K562 (cell line): ENCODE measurements around the gene ACTR3. TPM values are rescaled to one million over a fixed set of nuclear protein-coding genes. Genes with fewer than 3 reads are reported as not detected.
A peak's percentile ranks its signal among the peaks of the same experiment; 100 is the strongest.

Experiments
- JUND ChIP-seq, 2 experiments: IDR thresholded peaks; 2 replicates in 1 of 2; 3 replicates in 1 of 2; pipeline ENCODE4 v1.6.1; 2011; ENCODE audit warnings: borderline replicate concordance in 2 of 2, low read depth in 2 of 2, low read length in 2 of 2, improper control_type of control experiment in 1 of 2, missing biosample characterization in 1 of 2, missing genetic modification characterization in 1 of 2, missing genetic modification reagents in 1 of 2
- LCOR ChIP-seq: sonication (generic); formaldehyde crosslinking; IDR thresholded peaks from 2 replicates; pipeline ENCODE4 v1.8.0; 2022; ENCODE audit warnings: mild to moderate bottlenecking, missing genetic modification reagents
- RBFOX2 ChIP-seq: fragments of 200-400 bp; formaldehyde crosslinking; IDR thresholded peaks from 2 replicates; pipeline ENCODE4 v1.6.1; 2017; ENCODE audit warnings: low read depth, mild to moderate bottlenecking, low read length, moderate library complexity
- RERE ChIP-seq: sonication (generic); formaldehyde crosslinking; IDR thresholded peaks from 2 replicates; pipeline ENCODE4 v1.8.0; 2023; ENCODE audit warnings: missing genetic modification reagents, mild to moderate bottlenecking, borderline replicate concordance
- ZNF212 ChIP-seq: fragments of 450-650 bp; formaldehyde crosslinking; IDR thresholded peaks from 2 replicates; pipeline ENCODE4 v1.4.0; 2020; ENCODE audit warnings: mild to moderate bottlenecking
- polyA plus RNA-seq, 8 experiments: library from polyadenylated mRNA; depleted of rRNA in 4 of 8; stranded (reverse) in 5 of 8; unstranded in 3 of 8; fragments of >200 nt; fragmentation: Nextera tagmentation in 2 of 8; fragmentation: Illumina TruSeq in 1 of 8; extraction: Ambion mirVana in 2 of 8; extraction: Trizol in 1 of 8; gene quantifications; 2 replicates each; pipeline versions ENCODE4 v1.2.1 to v1.2.3, GENCODE V29; 2011 to 2014; ENCODE audit warnings: inconsistent platforms in 1 of 8, missing spikeins in 1 of 8
- total RNA-seq, 7 experiments: library from RNA; depleted of rRNA in 6 of 7; stranded (reverse); fragments of >200 nt in 6 of 7; fragmentation: Illumina TruSeq in 2 of 7; extraction: Trizol in 2 of 7; gene quantifications; 2 replicates each; pipeline versions ENCODE4 v1.2.1 to v1.2.3, GENCODE V29; 2011 to 2021; ENCODE audit warnings: low replicate concordance in 1 of 7

ACTR3 gene
- total and polyA plus RNA-seq, 9 of the 15 experiments (the other 6 are each of a cell fraction or from before 2014, with no cell fraction given) = 49.0 to 354 (median 249) TPM

DNA sequence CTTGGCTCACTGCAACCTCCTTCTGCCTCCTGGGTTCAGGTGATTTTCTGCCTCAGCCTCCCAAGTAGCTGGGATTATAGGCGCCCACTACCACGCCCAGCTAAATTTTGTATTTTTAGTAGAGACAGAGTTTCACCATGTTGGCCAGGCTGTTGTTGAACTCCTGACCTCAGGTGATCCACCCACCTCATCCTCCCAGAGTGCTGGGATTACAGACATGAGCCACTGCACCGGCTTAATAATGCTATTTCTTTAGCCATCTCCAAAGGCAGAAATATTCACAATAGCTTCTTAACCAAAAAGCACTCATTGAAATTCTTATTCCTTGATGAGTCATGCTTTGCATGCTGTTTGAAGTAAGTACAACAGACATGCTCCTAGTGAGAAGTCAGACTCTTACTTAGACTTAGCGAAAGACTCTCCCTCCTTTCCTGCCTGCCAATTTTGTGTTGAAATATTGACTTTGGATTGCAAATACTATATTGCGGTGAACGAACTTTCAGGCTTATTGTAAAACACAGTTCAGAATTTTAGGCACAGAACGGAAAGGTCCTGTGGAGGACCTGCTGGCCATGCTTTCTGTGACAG lies 4.4 kb downstream of the ACTR3 start (continued):
- TF ChIP-seq RERE = no peak
- TF ChIP-seq LCOR (CRISPR knock-in tag) = 0 out of 2 replicates have a peak, but pooled peaks have one; percentile 51
- no peak for TF ChIP-seq RBFOX2
- TF ChIP-seq JUND (IDR thresholded peaks at IDR 0.05; ENCODE audit: borderline replicate concordance, low read depth, low read length) = peak; percentile 88
- peak; percentile 86 for TF ChIP-seq JUND (tag; IDR thresholded peaks at IDR 0.05; ENCODE audit: borderline replicate concordance, low read depth, low read length)
- no peak for TF ChIP-seq ZNF212
